HepG2 (cell line): Measurements from ENCODE around the gene EHD4. TPM values are rescaled to one million over a fixed set of nuclear protein-coding genes. Genes with fewer than 3 reads are reported as not detected.

Experiments
- ATAC-seq: fragments of 200-7000 bp; cut with Tn5 transposase; 3 replicates; pipeline ENCODE4 v1.9.1; 2020; ENCODE audit warnings: mild to moderate bottlenecking, moderate library complexity
- BruUV-seq: library from RNA; stranded (reverse); fragments of 400-500 nt; replicated peaks from 2 replicates; lab custom pipeline; 2021; lab: Mats Ljungman, UMichigan
- CTCF ChIA-PET: fragments of 300-600 bp; formaldehyde crosslinking; extraction: SDS; loops from one replicate; lab custom pipeline; 2021; ENCODE audit warnings: low total read pairs, inconsistent platforms, low intra/inter-chr PET ratio; lab: Yijun Ruan, JAX
- POLR2A ChIA-PET: fragments of 350-600 bp; sonication (Branson Sonifier 250); formaldehyde crosslinking; loops from one replicate; lab custom pipeline; 2020; ENCODE audit warnings: antibody characterized with exemption, inconsistent platforms; lab: Yijun Ruan, JAX
- DNase-seq: peaks from one replicate; pipeline ENCODE4 v3.0.0-alpha.2; 2015; ENCODE audit warnings: low spot score
- FAIRE-seq: peaks from 3 replicates; lab custom pipeline; 2011; peaks lifted over from hg19 to GRCh38; lab: Jason Lieb, UNC
- H2AFZ ChIP-seq: one replicate; pipeline ENCODE4 v1.6.1; 2011; ENCODE audit warnings: low read length, inconsistent platforms
- H3K27ac ChIP-seq: fragments of 300-600 bp; 3 replicates; pipeline ENCODE4 v1.8.0; 2011; ENCODE audit warnings: mixed run types, mild to moderate bottlenecking, mixed read lengths, low read length, inconsistent platforms; ENCODE audit not compliant: insufficient read depth; ENCODE audit errors: extremely low read length
- H3K27me3 ChIP-seq, 2 experiments: fragments of 200-600 bp in 1 of 2; 2 replicates in 1 of 2; 3 replicates in 1 of 2; pipeline versions ENCODE4 v1.6.0 to v1.8.0; 2011; ENCODE audit warnings: low read length in 2 of 2, mild to moderate bottlenecking in 2 of 2, moderate library complexity in 2 of 2, inconsistent platforms in 1 of 2; ENCODE audit not compliant: insufficient read depth in 2 of 2, control insufficient read depth in 1 of 2
- H3K36me3 ChIP-seq, 2 experiments: fragments of 200-600 bp in 1 of 2; replicated peaks in 1 of 2; 2 replicates in 1 of 2; 3 replicates in 1 of 2; pipeline versions ENCODE4 v1.5.1 to v1.8.0; 2011; ENCODE audit warnings: low read length in 2 of 2, inconsistent platforms in 1 of 2; ENCODE audit not compliant: insufficient read depth in 2 of 2, control insufficient read depth in 1 of 2
- H3K4me1 ChIP-seq: 2 replicates; pipeline ENCODE4 v1.5.1; 2012; ENCODE audit warnings: low read length, inconsistent platforms; ENCODE audit not compliant: insufficient read depth
- H3K4me2 ChIP-seq: 2 replicates; pipeline ENCODE4 v1.6.0; 2011; ENCODE audit warnings: low read depth, low read length, inconsistent platforms
- H3K4me3 ChIP-seq, 3 experiments: fragments of 200-600 bp in 1 of 3; sonication (generic), shearing (Covaris generic) in 1 of 3; replicated peaks in 1 of 3; 2 replicates each; pipeline ENCODE4 v1.5.1; 2011 to 2016; ENCODE audit warnings: low read length in 3 of 3, inconsistent platforms in 2 of 3, low read depth in 2 of 3, mild to moderate bottlenecking in 2 of 3, control low read depth in 1 of 3, mixed read lengths in 1 of 3; ENCODE audit not compliant: insufficient read depth in 1 of 3
- H3K79me2 ChIP-seq: one replicate; pipeline ENCODE4 v1.6.1; 2011; ENCODE audit warnings: low read length, inconsistent platforms; ENCODE audit not compliant: insufficient read depth
- H3K9ac ChIP-seq: 2 replicates; pipeline ENCODE4 v1.6.0; 2011; ENCODE audit warnings: mild to moderate bottlenecking, low read depth, low read length, inconsistent platforms; ENCODE audit not compliant: insufficient read depth
- H3K9me3 ChIP-seq: 2 replicates; pipeline ENCODE4 v1.5.1; 2012; ENCODE audit warnings: mild to moderate bottlenecking, low read length
- H4K20me1 ChIP-seq: 2 replicates; pipeline ENCODE4 v1.6.0; 2011; ENCODE audit warnings: inconsistent platforms, mild to moderate bottlenecking, low read length, moderate library complexity; ENCODE audit not compliant: insufficient read depth
- ASH2L ChIP-seq: fragments of 300-600, 200-600 bp; sonication (generic); IDR thresholded peaks from 2 replicates; pipeline ENCODE4 v1.7.0; 2017; ENCODE audit warnings: low read depth, mild to moderate bottlenecking, moderate library complexity, mixed read lengths, low read length; ENCODE audit not compliant: insufficient read length
- BHLHE40 ChIP-seq: IDR thresholded peaks from 2 replicates; pipeline ENCODE4 v1.6.1; 2011; ENCODE audit warnings: low read length, improper control_type of control experiment
- CBX5 ChIP-seq: sonication (generic); formaldehyde crosslinking; IDR thresholded peaks from 2 replicates; pipeline ENCODE4 v1.4.0; 2020; ENCODE audit warnings: missing genetic modification reagents, borderline replicate concordance
- CTCF ChIP-seq: sonication (generic); formaldehyde crosslinking; IDR thresholded peaks from 2 replicates; pipeline ENCODE4 v1.5.0; 2020; ENCODE audit warnings: mild to moderate bottlenecking, missing genetic modification reagents, moderate library complexity
- KDM4B ChIP-seq: sonication (generic); formaldehyde crosslinking; IDR thresholded peaks from 2 replicates; pipeline ENCODE4 v1.4.0; 2020; ENCODE audit warnings: missing genetic modification reagents
- SMC3 ChIP-seq: IDR thresholded peaks from 2 replicates; pipeline ENCODE4 v1.6.1; 2011; ENCODE audit warnings: low read length, improper control_type of control experiment
- ZFP37 ChIP-seq: sonication (generic); formaldehyde crosslinking; IDR thresholded peaks from 2 replicates; pipeline ENCODE4 v1.4.0; 2020; ENCODE audit warnings: missing genetic modification reagents, borderline replicate concordance
- ZNF547 ChIP-seq: sonication (generic); formaldehyde crosslinking; IDR thresholded peaks from 2 replicates; pipeline ENCODE4 v1.5.1; 2020; ENCODE audit warnings: mild to moderate bottlenecking, missing genetic modification reagents
- ZNF557 ChIP-seq: sonication (generic); formaldehyde crosslinking; IDR thresholded peaks from 2 replicates; pipeline ENCODE4 v1.4.0; 2020; ENCODE audit warnings: missing genetic modification reagents
- ZNF644 ChIP-seq: IDR thresholded peaks from 2 replicates; pipeline ENCODE4 v1.6.1; 2016; ENCODE audit warnings: low read depth
- ZSCAN5A ChIP-seq: sonication (generic); formaldehyde crosslinking; IDR thresholded peaks from 2 replicates; pipeline ENCODE4 v1.8.0; 2022; ENCODE audit warnings: mild to moderate bottlenecking, missing genetic modification reagents, borderline replicate concordance
- WGBS: methylation state at CpG from one replicate; pipeline ENCODE4 v1.1.6; 2017; ENCODE audit warnings: low lambda C conversion rate; 5-methylcytosine and 5-hydroxymethylcytosine counted together
- in situ Hi-C: cut with HindIII; loops from 2 replicates; pipeline ENCODE4 v1.10.0; 2017; ENCODE audit warnings: low pct_unique_long_range_greater_than_20kb; ENCODE audit not compliant: extremely low pct_ligation_motif_present
- intact Hi-C: fragments of 100-400 bp; cut with micrococcal nuclease; formaldehyde crosslinking; loops from one replicate; pipeline ENCODE4 v1.10.0; 2022; ENCODE audit not compliant: unreplicated experiment
- polyA plus RNA-seq, 8 experiments: library from polyadenylated mRNA; depleted of rRNA in 3 of 8; stranded (reverse) in 7 of 8; unstranded in 1 of 8; fragments of >200 nt; fragmentation: Illumina TruSeq in 4 of 8; extraction: Trizol in 4 of 8; gene quantifications; 2 replicates each; pipeline versions ENCODE4 v1.2.1 to v1.2.3, GENCODE V29; 2011 to 2016; ENCODE audit warnings: low read depth in 4 of 8, missing spikeins in 1 of 8, mixed read lengths in 1 of 8; ENCODE audit not compliant: insufficient read depth in 1 of 8
- total RNA-seq, 5 experiments: library from RNA; depleted of rRNA; stranded (reverse); fragments of >200 nt; fragmentation: Illumina TruSeq; extraction: Trizol; gene quantifications; 2 replicates each; pipeline ENCODE4 v1.2.3, GENCODE V29; 2016; ENCODE audit warnings: low read depth in 1 of 5
- TF ChIP-seq, protein P1 (sequence below): sonication (generic); formaldehyde crosslinking; IDR thresholded peaks from 2 replicates; pipeline ENCODE4 v1.4.0; 2020; ENCODE audit warnings: low read depth, missing genetic modification reagents

Gene EHD4
- total and polyA plus RNA-seq, 2 of the 13 experiments (the other 11 are each of a cell fraction or from before 2014, with no cell fraction given): 3.1 to 4.8 TPM

- TF ChIP-seq CBX5 (CRISPR knock-in tag): no peak
- TF ChIP-seq, all 625 proteins: peak for 0
Measured at GRCh38 chr15:41990243-41990605, 17.9 kb upstream of the EHD4 start (continued).

- POLR2A ChIA-PET: interaction anchor here (0.6 to 1.1 kb wide), 2 partner anchors 17 to 95 kb away, joined by 3 to 4 read pairs; partner anchors contain the start of gene EHD4
- Histone ChIP-seq H2AFZ (no peak overlapping the region), H3K4me1 (peaks cover 11% of the 10 kb centered on the region), H3K4me2 (peak overlapping the region; percentile 54), H3K36me3 (no peaks in the 10 kb centered on the region), H3K9me3 (no peaks in the 10 kb centered on the region), H3K27me3 (peaks cover 7 to 60% of the 10 kb centered on the region in 2 experiments; a peak in 4 of 5 replicates), H3K9ac (no peak overlapping the region), H3K27ac (no peak overlapping the region), H3K79me2 (no peaks in the 10 kb centered on the region), H4K20me1 (no peaks in the 10 kb centered on the region), H3K4me3 (peak overlapping the region in 1 of 3 experiments; percentile 38; a peak in 2 of 6 replicates)
- ATAC-seq: peak; percentile 95
- 0% methylated on average over 4 of the region's 9 CpGs for WGBS
- no TSS peak for BruUV-seq
- in situ Hi-C loops (loop anchor here (5.0 kb wide), 2 partner anchors 68 to 148 kb away; no protein-coding TSS in a partner anchor), intact Hi-C loops (loop anchor here (1.0 to 2.0 kb wide), 3 partner anchors 70 to 95 kb away; no protein-coding TSS in a partner anchor)
- CTCF ChIA-PET: interaction anchor here (1.1 to 3.4 kb wide), 4 partner anchors 68 to 148 kb away, joined by 4 to 39 read pairs (median 12); no protein-coding TSS in a partner anchor
- DNase-seq: peak; percentile 56
- FAIRE-seq: peak; percentile 44
- TF ChIP-seq ASH2L (no peak), ZNF547 (CRISPR knock-in tag) (no peak), BHLHE40 (peak; percentile 17; the same call in 1 of the 2 replicates), CTCF (peak; percentile 99), KDM4B (CRISPR knock-in tag) (no peak), SMC3 (peak; percentile 74), ZNF557 (CRISPR knock-in tag) (0 out of 2 replicates have a peak, but pooled peaks have one; percentile 35), ZSCAN5A (no peak), ZFP37 (no peak), ZNF644 (CRISPR knock-in tag) (0 out of 2 replicates have a peak, but pooled peaks have one; percentile 14)
- TF ChIP-seq, protein P1, sequence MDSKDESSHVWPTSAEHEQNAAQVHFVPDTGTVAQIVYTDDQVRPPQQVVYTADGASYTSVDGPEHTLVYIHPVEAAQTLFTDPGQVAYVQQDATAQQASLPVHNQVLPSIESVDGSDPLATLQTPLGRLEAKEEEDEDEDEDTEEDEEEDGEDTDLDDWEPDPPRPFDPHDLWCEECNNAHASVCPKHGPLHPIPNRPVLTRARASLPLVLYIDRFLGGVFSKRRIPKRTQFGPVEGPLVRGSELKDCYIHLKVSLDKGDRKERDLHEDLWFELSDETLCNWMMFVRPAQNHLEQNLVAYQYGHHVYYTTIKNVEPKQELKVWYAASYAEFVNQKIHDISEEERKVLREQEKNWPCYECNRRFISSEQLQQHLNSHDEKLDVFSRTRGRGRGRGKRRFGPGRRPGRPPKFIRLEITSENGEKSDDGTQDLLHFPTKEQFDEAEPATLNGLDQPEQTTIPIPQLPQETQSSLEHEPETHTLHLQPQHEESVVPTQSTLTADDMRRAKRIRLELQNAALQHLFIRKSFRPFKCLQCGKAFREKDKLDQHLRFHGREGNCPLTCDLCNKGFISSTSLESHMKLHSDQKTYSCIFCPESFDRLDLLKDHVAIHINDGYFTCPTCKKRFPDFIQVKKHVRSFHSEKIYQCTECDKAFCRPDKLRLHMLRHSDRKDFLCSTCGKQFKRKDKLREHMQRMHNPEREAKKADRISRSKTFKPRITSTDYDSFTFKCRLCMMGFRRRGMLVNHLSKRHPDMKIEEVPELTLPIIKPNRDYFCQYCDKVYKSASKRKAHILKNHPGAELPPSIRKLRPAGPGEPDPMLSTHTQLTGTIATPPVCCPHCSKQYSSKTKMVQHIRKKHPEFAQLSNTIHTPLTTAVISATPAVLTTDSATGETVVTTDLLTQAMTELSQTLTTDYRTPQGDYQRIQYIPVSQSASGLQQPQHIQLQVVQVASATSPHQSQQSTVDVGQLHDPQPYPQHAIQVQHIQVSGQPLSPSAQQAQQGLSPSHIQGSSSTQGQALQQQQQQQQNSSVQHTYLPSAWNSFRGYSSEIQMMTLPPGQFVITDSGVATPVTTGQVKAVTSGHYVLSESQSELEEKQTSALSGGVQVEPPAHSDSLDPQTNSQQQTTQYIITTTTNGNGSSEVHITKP (CRISPR knock-in tag): 0 out of 2 replicates have a peak, but pooled peaks have one; percentile 15
Measured at GRCh38 chr15:41989573-41990242, 17.4 kb upstream of the EHD4 start.
